HTR-8/SVneo (cell line): ENCODE measurements around the gene ADK.
"Not testable (repeated sequence)": the region's sequence is repeated elsewhere in the genome, so short reads cannot be mapped to it uniquely, and the experiment has no call there.

Experiments used
- DNase-seq: peaks from one replicate; pipeline ENCODE4 v3.0.0; 2011; ENCODE audit warnings: low spot score, mixed read lengths; ENCODE audit not compliant: insufficient read length
- FAIRE-seq: peaks from 2 replicates; lab custom pipeline; 2011; peaks lifted over from hg19 to GRCh38; lab: Jason Lieb, UNC

The ADK gene

DNA sequence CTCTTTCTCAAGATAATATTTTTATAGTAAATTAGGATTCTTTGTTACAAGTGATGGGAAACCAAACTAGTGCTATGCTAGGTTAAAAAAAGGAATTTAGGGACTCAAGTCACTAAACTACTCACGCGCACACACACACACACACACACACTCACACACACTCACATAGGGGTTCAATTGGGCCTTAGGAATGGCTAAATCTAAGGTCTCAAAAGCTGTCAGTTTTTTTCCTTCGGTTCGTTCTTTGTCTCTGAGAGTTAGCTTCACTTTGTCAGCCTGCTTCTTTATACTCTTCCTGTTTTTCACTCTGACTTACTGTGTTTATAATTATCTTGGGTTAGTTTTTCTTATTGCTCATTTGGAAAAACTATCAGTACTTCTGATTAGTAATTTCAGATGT lies 138.9 kb downstream of the ADK start:
- DNase-seq (no peak), FAIRE-seq (no peak)

DNA sequence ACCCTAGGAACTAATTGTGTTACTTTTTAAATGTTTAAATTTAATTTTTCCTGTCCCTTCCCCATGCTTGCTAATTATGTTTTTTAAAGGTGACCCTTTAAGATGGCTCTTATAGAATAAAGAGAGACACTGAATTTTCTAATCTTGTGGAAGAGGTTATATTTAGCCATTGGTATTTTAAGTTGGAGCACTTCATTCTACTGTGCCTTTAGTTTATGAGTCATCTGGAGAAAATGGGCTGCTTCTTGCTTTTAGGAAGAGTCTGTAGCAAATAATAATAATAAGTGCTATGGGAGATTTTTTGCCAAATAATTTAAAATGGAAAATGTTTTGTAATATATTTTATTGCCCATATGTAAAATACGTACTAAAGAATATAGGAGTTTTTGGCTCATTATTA lies 139.7 kb downstream of the ADK start:
- no peak for FAIRE-seq

DNA sequence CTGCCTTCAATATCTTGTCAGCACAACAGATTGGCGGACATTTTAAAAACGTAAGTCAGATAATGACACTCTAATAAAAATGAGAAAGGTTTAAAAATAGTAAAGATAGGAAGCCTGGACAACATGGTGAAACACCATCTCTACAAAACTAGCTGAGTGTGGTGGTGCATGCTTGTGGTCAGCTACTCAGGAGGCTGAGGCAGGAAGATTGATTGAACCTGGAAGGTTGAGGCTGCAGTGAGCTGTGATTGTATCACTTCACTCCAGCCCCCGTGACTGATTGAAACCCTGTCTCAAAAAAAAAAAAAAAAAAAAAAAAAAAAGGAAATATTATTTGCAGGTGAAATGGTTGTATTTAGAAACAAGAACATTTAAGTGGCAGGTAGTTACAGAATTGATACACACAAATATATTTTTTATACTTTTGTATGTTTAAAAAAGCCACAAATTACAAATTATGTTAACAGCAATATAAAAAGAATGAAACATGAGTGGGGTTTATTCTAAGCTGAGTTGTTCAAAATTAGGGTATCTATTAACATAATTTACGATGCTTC lies 141.9 kb downstream of the ADK start:
- no peak for FAIRE-seq

More for the DNA sequence above, 139.7 kb downstream of the ADK start:
- DNase-seq = no peak

DNA sequence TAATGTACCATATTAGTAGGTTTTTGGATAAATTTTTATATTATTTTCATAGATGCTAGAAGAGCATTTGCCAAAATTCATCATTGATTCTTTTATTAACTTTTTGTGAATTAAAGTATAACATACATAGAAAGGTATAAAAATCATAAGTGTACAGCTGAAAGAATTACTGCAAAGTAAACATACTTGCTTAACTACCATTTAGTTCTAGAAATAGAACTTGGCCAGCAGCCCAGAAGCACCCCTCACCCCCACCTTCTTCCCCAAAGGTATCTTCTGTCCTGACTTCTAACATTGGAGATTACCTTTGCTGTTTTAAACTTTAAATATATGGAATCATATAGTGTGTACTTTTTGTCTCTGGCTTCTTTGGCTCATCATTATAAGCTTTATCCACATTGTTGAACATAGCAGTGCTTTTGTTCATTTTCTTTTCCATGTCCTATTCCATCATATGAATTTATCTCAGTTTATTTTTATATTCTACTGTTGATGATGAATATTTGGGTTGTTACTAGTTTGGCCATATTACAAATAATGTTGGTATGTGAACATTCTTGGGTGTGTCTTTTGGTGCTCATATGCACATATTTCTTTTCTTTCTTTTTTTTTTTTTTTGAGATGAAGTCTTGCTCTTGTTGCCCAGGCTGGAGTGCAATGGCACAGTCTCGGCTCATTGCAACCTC lies 142.8 kb downstream of the ADK start:
- no peak for DNase-seq

More for the DNA sequence above, 141.9 kb downstream of the ADK start:
- DNase-seq = no peak

DNA sequence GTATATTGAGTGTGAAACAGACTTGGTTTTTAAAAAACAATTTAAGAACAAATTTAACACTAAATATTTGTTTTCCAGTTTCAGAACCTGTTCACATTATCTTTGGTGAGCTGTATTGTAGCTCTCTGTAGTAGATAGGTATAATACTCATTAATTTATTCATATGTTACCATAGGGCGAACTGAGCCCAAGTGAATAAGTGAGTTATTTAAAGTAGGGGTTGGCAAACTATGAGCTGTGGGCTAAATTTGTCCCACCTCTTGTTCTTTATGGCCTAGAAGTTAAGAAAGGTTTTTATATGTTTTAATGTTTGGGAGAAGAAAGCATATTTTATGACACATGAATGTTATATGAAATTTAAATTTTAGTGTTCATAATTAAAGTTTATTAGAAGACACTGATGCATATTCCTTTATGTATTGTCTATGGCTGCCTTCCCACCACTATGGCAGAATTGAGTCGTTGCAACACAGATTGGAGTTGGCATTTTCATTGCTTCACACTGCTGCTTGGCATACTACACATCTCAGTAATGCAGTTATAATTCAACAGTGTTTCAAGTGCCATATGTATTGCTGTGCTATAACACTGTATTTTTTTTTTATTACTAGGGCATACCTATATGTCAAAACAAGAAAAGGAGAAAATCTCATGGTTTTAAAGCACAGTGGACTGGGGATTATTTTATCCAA lies 146.5 kb downstream of the ADK start:
- no peak for DNase-seq
- FAIRE-seq = no peak

More for the DNA sequence above, 142.8 kb downstream of the ADK start:
- FAIRE-seq = no peak

DNA sequence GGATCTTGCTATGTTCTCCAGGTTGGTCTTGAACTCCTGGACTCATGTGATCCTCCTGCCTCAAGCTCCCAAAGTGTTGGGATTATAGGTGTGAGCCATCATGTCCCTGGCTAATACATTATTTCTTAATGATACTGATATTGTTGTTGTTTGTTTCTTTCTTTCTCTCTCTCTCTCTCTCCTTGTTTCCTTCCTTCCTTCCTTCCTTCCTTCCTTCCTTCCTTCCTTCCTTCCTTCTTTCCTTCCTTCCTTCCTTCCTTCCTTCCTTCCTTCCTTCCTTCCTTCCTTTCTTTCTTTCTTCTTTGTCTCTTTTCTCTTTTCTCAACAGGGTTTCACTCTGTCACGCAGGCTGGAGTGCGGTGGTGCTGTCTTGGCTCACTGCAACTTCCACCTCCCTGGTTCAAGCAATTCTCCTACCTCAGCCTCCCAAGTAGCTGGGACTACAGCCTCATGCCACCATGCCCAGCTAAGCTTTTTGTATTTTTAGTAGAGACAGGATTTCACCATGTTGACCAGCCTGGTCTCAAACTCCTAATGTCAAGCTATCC lies 149.1 kb downstream of the ADK start:
- DNase-seq, FAIRE-seq: not testable (repeated sequence)

DNA sequence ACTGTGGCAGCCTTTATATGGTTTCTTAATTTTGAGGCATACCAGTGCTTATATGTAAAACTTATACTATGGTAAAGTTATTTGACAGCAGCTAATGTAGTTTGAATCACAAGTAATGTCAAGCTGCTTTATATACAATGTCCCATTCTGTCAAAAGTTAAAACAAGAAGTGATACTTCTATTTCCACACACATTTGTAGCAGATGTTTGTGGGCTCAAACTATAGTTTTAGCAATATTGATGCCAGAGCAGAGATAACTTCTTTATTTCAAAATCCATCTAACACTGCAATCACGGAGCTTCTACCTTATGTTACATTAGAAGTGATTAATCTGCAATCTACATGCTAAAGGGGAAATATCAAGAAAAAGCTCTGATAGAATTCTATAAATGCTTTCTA lies 149.6 kb downstream of the ADK start:
- DNase-seq = no peak
- FAIRE-seq = no peak

DNA sequence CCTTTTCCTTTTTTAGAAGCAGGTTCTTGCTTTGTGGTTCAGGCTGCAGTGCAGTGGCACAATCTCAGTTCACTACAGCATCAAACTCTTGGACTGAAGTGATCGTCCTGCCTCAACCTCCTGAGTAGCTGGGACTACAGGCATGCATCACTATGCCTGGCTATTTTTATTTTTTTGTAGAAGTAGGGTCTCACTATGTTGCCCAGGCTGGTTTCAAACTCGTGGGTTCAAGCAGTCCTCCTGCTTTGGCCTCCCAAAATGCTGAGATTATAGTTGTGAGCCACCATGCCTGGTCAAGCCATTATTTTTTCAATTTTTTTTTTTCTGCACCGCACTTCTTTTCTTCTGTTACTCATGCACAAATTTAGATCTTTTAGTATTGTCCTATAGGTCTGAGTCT lies 154.7 kb downstream of the ADK start:
- no peak for DNase-seq

DNA sequence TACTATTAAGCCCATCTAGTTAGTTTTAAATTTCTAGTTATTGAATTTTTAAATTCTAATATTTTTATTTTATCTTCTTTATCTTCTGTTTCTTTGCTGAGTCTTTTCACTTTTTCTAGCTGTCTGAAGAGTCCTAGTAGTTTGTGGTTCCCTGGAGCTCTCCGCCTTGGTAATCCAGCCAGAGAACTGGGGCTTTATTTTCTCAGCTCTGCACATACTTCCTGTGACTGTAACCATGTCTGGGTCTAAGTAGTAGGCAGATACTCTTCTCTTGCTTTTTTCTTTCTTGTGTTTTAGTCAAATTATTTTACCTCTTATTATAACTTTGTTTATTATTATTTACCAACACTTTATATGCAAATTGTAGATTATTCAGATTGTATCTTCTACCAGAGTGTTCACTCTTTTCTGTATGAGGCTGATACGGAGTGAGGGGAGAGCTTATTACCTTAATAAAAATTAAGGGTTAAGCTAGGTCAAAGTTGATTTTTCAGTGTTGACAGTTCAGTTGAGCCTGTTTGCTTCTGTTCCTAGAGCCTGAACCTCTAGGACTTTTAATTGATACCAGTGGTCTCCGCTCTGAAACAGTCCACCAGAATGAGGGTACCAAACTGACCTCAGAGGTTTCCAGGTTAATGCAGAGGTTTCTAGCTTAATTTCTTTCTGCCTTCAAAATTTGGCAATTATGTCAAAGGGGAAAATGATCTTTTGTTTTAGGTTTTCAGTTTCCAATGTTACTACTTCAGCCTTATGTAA lies 155.4 kb downstream of the ADK start:
- FAIRE-seq = no peak

More for the DNA sequence above, 154.7 kb downstream of the ADK start:
- FAIRE-seq = no peak

DNA sequence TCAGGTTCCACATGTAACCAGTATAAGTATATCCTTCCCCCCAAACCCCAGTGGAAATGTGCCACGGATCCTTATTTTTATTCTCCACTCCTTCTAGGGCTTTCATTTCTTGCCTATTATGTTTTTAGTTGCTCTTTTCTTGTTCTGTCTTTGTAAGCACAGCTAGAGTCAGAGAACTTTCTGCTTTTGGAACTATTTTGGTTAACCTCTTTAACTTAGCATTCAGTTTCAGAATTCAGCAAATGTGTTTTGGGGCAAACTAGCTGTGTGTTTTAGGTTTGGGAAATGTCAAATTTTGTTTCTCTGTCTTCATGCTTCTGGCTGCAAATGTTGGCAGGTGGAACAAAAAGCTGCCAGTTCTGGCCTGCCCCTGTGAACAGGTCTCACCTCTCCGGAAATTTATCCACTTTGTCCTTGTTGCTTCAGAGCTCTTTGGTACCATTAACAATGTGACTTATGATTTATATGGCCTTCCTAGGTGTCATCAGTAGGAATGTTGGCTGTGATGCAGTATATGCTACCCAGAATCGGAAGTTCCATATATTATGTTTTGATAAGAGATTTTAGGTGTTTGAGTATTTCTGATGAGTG lies 156.1 kb downstream of the ADK start:
- DNase-seq (no peak), FAIRE-seq (no peak)

More for the DNA sequence above, 155.4 kb downstream of the ADK start:
- DNase-seq = no peak

DNA sequence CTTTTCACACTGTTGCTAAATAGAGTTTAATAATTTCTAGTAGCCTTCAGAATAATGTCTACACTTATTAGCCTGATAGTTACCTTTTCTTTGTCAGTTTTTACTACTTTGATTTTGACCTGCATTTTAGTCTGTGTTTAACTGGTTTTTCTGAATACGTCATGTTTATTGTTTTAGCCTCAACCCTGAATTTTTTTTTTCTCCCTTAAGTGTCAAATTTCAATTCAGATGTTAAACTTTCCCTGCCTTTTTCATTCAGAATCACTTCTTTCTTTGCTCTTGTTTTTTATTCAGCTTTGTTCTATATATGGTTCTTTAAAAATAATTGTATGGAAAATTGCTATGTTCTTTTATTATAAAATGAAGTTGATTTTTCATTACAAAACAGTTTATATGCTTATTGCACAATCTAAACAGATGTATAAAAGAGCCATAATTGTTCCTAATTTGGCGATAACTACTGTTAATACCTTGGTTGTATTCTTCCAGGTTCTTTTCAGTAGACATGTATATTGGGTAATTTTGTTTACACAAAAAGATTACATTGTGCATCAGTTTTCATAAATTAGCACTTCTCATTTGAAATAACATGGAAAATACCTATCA lies 159.7 kb downstream of the ADK start:
- DNase-seq = no peak
- no peak for FAIRE-seq

DNA sequence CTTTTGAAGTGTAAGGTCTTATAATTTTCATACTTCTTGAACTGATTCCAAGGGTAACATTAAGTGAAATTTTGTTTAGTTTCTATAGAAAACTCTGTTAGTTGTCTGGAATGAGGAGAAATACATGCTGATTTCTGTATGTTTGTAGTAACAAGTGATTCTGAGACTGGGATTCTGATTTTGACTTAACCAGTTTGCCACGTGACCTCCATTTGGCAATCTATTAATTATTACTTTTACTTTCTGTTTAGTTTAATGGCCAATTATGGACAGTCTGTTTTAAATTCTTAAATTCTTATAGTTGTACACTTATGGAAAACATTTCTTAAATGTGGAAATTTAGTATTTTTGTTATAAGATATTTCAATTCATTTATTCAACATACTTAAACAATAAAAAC lies 163.1 kb downstream of the ADK start:
- FAIRE-seq = no peak
- no peak for DNase-seq

DNA sequence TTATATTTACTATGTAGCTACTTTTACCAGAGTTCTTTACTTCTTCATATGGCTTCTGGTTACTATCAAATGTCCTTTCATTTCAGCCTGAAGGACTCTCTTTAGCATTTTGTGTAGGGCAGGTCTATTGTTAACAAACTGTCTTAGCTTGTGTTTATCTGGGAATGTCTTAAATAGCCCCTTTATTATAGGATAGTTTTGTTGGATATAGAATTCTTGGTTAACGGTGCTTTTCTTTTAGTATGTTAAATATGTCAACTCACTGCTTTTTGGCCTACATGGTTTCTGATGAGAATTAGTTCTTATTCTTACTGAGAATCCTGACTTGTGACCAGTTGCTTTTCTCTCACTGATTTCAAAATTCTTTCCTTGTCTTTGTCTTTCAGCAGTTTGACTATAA lies 169.0 kb downstream of the ADK start:
- DNase-seq (no peak), FAIRE-seq (no peak)

DNA sequence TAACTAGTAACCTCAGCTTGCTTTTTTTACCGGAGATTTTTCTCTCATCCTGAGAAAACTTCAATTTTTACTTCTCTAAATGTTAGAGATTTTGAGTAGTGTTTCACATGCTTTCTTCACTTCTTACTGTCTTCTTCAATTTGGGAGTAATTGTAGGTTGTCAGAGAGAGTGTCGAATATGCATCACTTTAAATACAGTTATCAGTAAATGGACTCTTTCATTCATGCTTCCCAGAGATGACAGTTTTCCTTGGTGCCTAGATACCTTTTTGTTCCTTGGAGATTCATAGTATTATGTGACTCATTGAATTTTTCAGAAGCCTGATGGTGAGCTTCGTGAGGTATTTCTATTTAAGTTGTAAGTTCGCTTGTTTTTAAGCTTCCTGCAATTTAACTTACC lies 169.7 kb downstream of the ADK start:
- DNase-seq (no peak), FAIRE-seq (no peak)

DNA sequence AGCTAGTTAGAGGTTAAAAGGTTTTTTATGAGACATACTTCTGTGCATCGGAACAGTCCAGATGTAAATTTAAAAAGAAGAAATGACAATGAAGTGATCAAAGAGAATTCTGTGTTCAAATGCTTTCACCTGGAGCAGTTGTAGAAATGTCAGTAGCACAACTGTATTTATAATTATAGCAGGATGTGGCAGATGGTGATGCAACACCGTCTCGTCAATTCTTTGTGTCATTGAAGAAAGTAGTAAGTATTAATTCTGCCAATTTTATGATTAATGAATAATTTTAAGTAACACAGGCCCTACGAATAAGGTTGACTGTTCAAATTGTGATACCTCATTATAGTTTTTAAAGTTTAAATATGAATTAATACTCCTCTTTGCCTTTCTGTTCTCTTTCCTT lies 171.1 kb downstream of the ADK start:
- no peak for DNase-seq
- FAIRE-seq = no peak

DNA sequence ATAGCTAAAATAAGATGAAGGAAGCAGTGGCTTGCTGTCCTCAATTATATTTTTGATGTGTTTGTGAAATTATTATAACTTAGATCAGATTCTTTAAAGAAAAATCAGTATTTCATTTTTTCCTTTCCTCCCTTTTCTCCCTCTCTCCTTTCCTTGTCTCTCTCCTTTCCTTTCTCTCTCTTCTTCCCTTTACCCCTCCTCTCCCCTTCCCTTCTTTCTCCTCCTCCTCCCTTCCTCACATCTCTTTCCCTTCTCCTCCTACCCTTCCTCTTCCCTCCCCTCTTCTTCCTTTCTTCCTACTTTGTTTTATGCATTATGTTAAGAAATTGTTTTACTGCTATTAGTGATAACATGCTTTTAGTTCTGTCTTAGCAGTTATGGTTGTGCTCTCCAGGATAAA lies 171.5 kb downstream of the ADK start:
- FAIRE-seq = no peak
- no peak for DNase-seq

DNA sequence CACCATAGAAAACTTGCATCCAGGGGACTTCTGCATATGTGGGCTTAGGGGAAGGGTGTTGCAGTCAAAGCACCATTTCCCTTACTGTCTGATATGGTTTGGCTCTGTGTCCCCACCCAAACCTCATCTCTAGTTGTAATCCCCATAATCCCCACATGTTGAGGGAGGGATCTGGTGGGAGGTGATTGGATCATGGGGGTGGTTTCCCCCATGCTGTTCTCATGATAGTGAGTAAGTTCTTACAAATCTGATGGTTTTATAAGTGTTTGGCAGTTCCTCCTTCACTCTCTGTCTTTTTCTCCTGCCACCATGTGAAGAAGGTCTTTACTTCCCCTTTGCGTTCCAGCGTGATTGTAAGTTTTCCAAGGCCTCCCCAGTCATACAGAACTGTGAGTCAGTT lies 177.4 kb downstream of the ADK start:
- FAIRE-seq (no peak), DNase-seq (no peak)

DNA sequence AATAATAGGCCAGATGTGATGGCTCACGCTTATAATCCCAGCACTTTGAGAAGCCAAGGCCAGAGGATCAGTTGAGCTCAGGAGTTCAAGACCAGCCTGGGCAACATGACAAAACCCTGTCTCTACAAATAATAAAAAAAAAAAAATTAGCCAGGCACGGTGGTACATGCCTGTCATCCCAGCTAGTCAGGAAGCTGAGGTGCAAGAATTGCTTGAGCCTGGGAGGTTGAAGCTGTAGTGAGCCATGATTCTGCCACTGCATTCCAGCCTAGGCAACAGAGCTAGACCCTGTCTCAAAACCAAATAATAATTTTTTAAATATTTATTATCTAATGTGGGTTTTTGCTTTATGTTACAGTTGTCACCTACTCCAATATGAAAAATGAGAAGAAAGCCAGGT lies 178.9 kb downstream of the ADK start:
- no peak for FAIRE-seq
- no peak for DNase-seq

DNA sequence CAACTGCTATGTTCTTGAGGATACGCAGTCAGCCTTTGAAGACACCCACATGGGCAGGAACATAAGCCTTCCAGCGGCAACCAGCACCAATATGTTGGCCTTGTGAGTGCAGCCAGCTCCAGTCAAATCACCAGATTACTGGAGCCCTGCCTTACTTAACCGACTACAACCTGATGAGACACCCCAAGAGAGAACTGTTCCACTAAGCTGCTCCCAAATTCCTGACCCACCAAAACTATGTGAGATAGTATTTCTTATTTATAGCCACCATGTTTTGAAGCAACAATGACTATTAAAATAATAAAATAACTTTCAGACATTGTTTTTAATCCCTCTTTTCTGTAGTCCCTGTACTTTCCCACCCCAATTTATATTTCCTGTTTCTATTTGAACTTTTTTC lies 179.6 kb downstream of the ADK start:
- FAIRE-seq (no peak), DNase-seq (no peak)

DNA sequence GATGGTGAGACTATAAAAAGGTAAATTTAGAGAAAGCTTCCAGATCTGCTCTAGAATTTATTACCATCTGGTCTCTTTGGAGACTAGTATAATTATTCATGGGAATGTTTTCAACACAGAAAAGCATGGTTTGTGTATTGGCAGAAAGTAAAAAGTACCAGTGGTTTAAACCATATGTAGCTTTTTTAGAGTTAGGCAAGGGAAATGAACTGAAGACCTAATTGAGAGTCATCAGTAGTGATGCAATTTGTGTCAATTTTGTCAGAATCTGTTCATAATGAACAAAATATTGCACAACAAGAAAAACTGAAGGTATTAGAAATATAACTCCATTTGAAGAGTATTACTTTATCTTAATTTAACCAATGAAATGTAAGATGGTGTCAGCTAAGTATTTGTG lies 181.4 kb downstream of the ADK start:
- FAIRE-seq (no peak), DNase-seq (no peak)
